ENCODE results near the gene LYSMD4. TPM values are rescaled to one million over a fixed set of nuclear protein-coding genes. Genes with fewer than 3 reads are reported as not detected.

LYSMD4 gene
- total and polyA plus RNA-seq, 10 donors: 2.5 to 13.3 (median 6.0) TPM

DNA sequence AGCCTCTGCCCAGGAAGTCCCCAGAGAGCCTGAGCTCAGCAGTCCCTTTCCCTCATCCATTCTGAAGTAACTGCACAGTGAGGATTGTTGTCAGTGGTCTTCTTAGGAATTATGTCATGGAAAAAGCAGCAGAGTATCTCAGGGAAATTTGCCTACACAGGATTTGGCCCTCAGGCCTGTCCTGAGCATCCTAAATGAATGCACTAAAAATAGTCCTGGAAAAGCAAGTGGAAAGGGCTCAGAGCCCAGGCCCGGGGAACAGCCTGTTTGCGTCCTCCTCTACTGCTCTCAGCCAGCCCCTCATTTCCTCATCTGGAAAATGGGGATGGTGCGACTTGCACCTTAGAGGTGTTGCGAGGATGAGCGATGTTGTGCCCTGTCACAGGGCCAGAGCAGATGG lies 21.6 kb downstream of the LYSMD4 start:
- Histone ChIP-seq H3K27me3 (replicated peaks in 1 of 7) (no peaks in the 10 kb centered on the region), H3K9me3 (no peaks in the 10 kb centered on the region), H3K4me3 (no peak overlapping the region), H3K4me1 (peaks cover 6 to 46% (median 20%) of the 10 kb centered on the region in 6 donors), H3K36me3 (peaks cover 0 to 100% (median 48%) of the 10 kb centered on the region in 6 donors), H3K27ac (no peak overlapping the region)
- TF ChIP-seq, protein P1, sequence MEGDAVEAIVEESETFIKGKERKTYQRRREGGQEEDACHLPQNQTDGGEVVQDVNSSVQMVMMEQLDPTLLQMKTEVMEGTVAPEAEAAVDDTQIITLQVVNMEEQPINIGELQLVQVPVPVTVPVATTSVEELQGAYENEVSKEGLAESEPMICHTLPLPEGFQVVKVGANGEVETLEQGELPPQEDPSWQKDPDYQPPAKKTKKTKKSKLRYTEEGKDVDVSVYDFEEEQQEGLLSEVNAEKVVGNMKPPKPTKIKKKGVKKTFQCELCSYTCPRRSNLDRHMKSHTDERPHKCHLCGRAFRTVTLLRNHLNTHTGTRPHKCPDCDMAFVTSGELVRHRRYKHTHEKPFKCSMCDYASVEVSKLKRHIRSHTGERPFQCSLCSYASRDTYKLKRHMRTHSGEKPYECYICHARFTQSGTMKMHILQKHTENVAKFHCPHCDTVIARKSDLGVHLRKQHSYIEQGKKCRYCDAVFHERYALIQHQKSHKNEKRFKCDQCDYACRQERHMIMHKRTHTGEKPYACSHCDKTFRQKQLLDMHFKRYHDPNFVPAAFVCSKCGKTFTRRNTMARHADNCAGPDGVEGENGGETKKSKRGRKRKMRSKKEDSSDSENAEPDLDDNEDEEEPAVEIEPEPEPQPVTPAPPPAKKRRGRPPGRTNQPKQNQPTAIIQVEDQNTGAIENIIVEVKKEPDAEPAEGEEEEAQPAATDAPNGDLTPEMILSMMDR (IDR thresholded peaks at IDR 0.05 in 8 of 11, conservative IDR thresholded peaks at IDR 0.05 in 3 of 11): no peak
- TF ChIP-seq POLR2AphosphoS5 (IDR thresholded peaks at IDR 0.05) (no peak), POLR2A (IDR thresholded peaks at IDR 0.05) (no peak)
- WGBS, 5 donors: 88 to 98% (median 95%) methylated on average over 5 of the region's 5 CpGs
- intact Hi-C loops (cut with DNase I; ENCODE audit: low total_unique reads): no loop called here
- DNase-seq: no peak

DNA sequence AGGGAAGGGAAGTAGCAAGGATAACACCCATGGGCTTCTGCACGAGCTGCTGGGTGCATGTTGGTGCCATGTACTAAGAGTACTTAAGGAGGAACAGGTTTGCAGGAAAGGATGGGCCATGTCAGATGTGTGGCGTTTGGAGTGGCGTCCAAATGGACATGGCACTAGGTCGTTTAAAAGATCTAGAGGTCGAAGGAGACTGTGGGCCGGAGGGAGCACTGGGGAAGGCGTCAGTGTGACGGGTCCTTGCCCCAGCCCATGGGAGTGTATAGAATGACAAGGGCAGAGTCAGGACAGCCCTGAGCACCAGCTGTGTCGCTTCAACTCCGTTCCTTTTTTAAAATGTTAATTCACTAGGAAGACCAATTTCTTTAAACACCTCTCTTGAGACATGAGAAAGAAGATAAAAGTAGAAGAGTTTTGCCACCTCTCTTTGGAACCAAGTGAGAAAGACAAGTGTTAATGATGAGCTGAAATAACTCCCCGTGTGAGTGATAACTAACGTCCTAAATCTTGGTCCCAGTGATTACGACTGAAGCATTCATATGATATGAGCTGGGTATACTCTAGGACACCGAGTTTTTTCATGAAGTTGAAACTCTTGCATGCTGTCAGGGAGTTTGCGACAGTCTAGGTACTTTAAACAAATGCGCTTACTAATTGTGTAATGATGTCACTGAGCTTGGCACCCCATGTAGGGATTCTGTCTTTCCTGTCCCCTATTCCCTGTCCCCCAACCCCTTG lies 23.8 kb downstream of the LYSMD4 start:
- H3K27ac ChIP-seq: peak overlapping the region in 4 of 8 donors; percentile 32 to 49 (median 40)
- peaks cover 0 to 79% (median 35%) of the 10 kb centered on the region in 6 donors for H3K36me3 ChIP-seq
- no peak for TF ChIP-seq POLR2AphosphoS5 (IDR thresholded peaks at IDR 0.05)
- TF ChIP-seq POLR2A (IDR thresholded peaks at IDR 0.05): no peak
- TF ChIP-seq, protein P1 (IDR thresholded peaks at IDR 0.05 in 8 of 11, conservative IDR thresholded peaks at IDR 0.05 in 3 of 11): no peak
- 83 to 89% (median 85%) methylated on average over 16 of the region's 16 CpGs for WGBS, 5 donors
- H3K27me3 ChIP-seq (replicated peaks in 1 of 7): no peaks in the 10 kb centered on the region
- H3K9me3 ChIP-seq: no peaks in the 10 kb centered on the region
- peaks cover 6 to 49% (median 23%) of the 10 kb centered on the region in 6 donors for H3K4me1 ChIP-seq
- no peak for DNase-seq
- intact Hi-C loops (cut with DNase I; ENCODE audit: low total_unique reads): loop anchor here (10.0 kb wide), 1 partner anchor 145 kb away; the partner anchor contains the start of gene MEF2A
- no peak overlapping the region for H3K4me3 ChIP-seq

DNA sequence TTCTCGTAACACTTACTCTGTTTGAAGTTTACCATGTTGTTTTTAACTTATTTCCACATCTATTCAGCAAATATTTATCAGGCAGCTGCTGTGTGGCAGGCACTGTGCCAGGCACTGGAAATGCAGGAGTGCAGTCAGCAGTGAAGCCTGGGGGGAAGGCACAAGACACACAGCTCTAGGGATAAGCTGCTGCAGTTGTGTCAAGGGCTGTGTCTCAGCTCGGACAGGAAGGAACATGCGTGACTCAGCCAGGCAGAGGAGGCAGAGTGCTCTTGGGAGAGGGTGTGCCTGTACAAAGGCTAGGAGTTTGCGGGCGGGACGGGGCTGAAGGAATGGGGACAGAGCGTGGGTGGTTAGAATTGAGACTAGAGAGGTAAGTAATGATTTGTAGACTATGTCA lies 24.7 kb downstream of the LYSMD4 start:
- no peak for DNase-seq
- Histone ChIP-seq H3K36me3 (peaks cover 0 to 71% (median 35%) of the 10 kb centered on the region in 6 donors), H3K4me3 (no peak overlapping the region), H3K27me3 (replicated peaks in 1 of 7) (no peaks in the 10 kb centered on the region), H3K9me3 (no peaks in the 10 kb centered on the region), H3K4me1 (peaks cover 13 to 57% (median 31%) of the 10 kb centered on the region in 6 donors), H3K27ac (peak overlapping the region in 4 of 8 donors; percentile 32 to 49 (median 40))
- WGBS, 5 donors: 58 to 78% (median 69%) methylated on average over 7 of the region's 7 CpGs
- TF ChIP-seq, protein P1 (IDR thresholded peaks at IDR 0.05 in 8 of 11, conservative IDR thresholded peaks at IDR 0.05 in 3 of 11): no peak
- no peak for TF ChIP-seq POLR2A (IDR thresholded peaks at IDR 0.05)
- peak; percentile 47 to 73 (median 72) for TF ChIP-seq POLR2AphosphoS5 (IDR thresholded peaks at IDR 0.05)
- intact Hi-C loops (cut with DNase I; ENCODE audit: low total_unique reads): loop anchor here (10.0 kb wide), 1 partner anchor 144 kb away; the partner anchor contains the start of gene MEF2A

All from spleen (tissue), 11 donors.